NCI-H446 (cell line): ENCODE measurements around the gene ACBD7.

Experiments used
- DNase-seq, 2 experiments: peaks; one replicate each; lab custom pipeline; 2025; lab: John Stamatoyannopoulos, UW

Gene ACBD7

GRCh38 chr10:15091418-15091817 is 2.8 kb upstream of the ACBD7 start:
- no peak for DNase-seq

GRCh38 chr10:15084502-15084922 is 4.1 kb downstream of the ACBD7 start:
- DNase-seq, result no peak

- no peak for DNase-seq
These were observed 4.7 kb downstream of the ACBD7 start for GRCh38 chr10:15083674-15084501.

- DNase-seq, result no peak
These were observed 13.2 kb downstream of the ACBD7 start for GRCh38 chr10:15075421-15075820.

- no peak for DNase-seq
These were observed 16.2 kb downstream of the ACBD7 start for GRCh38 chr10:15072358-15072757.

- no peak for DNase-seq
These were observed 19.3 kb downstream of the ACBD7 start for GRCh38 chr10:15069230-15069629.

- no peak for DNase-seq
These were observed 19.8 kb downstream of the ACBD7 start for GRCh38 chr10:15068802-15069201.

- no peak for DNase-seq
These were observed 21.4 kb downstream of the ACBD7 start for GRCh38 chr10:15067154-15067553.

- DNase-seq, result no peak
These were observed 27.9 kb downstream of the ACBD7 start for GRCh38 chr10:15060638-15061037.

GRCh38 chr10:15059914-15060313 is 28.7 kb downstream of the ACBD7 start:
- DNase-seq, result no peak

- DNase-seq, result no peak
These were observed 29.9 kb downstream of the ACBD7 start for GRCh38 chr10:15058689-15059088.

GRCh38 chr10:15053061-15053460 is 35.5 kb downstream of the ACBD7 start:
- DNase-seq, result no peak

- no peak for DNase-seq
These were observed 36.5 kb downstream of the ACBD7 start for GRCh38 chr10:15052121-15052520.

- DNase-seq, result no peak
These were observed 39.0 kb downstream of the ACBD7 start for GRCh38 chr10:15049533-15049932.

- no peak for DNase-seq
These were observed 42.0 kb downstream of the ACBD7 start for GRCh38 chr10:15046626-15047025.

- DNase-seq, result no peak
These were observed 43.2 kb downstream of the ACBD7 start for GRCh38 chr10:15045380-15045779.

GRCh38 chr10:15043674-15044073 is 44.9 kb downstream of the ACBD7 start, which contains the start of gene OLAH:
Gene OLAH (plus strand): TSS chr10:15043943. CDS start chr10:15047289, 3,346 bp downstream.
- no peak for DNase-seq

- DNase-seq, result no peak
These were observed 50.2 kb downstream of the ACBD7 start for GRCh38 chr10:15038416-15038815.

GRCh38 chr10:15037691-15038090 is 50.9 kb downstream of the ACBD7 start:
- no peak for DNase-seq

- DNase-seq, result no peak
These were observed 52.9 kb downstream of the ACBD7 start for GRCh38 chr10:15035385-15036301.

GRCh38 chr10:15027741-15028140 is 60.8 kb downstream of the ACBD7 start:
- no peak for DNase-seq
